GM12878 (cell line): ENCODE data around the gene C11orf98. TPM values are rescaled to one million over a fixed set of nuclear protein-coding genes. Genes with fewer than 3 reads are reported as not detected.

ENCODE experiments used
- ASH2L ChIP-seq: fragments of 300-600, 200-600 bp; sonication (generic); IDR thresholded peaks from 2 replicates; pipeline ENCODE4 v1.6.1; 2017; ENCODE audit warnings: low read depth, mild to moderate bottlenecking, borderline replicate concordance
- CBFB ChIP-seq: IDR thresholded peaks from 2 replicates; pipeline ENCODE4 v1.6.1; 2016; ENCODE audit warnings: antibody characterized with exemption, low read depth
- E2F8 ChIP-seq: fragments of 450-650 bp; IDR thresholded peaks from 2 replicates; pipeline ENCODE4 v1.6.1; 2018; ENCODE audit warnings: mild to moderate bottlenecking, low read depth, moderate library complexity; ENCODE audit not compliant: partially characterized antibody
- EP300 ChIP-seq, 2 experiments: fragments of 150-350 bp in 1 of 2; IDR thresholded peaks; 2 replicates each; pipeline ENCODE4 v1.6.1; 2011 to 2012; ENCODE audit warnings: low read depth in 2 of 2, low read length in 2 of 2, borderline replicate concordance in 1 of 2, improper control_type of control experiment in 1 of 2, inconsistent platforms in 1 of 2; ENCODE audit not compliant: control insufficient read depth in 1 of 2
- FOXM1 ChIP-seq: IDR thresholded peaks from 2 replicates; pipeline ENCODE4 v1.6.1; 2012; ENCODE audit warnings: low read depth, mild to moderate bottlenecking, inconsistent platforms, low read length, moderate library complexity
- IKZF1 ChIP-seq: fragments of 450-650 bp; conservative IDR thresholded peaks from 2 replicates; pipeline ENCODE4 v1.6.1; 2017; ENCODE audit warnings: antibody characterized with exemption, mild to moderate bottlenecking
- IRF5 ChIP-seq: fragments of 450-650 bp; IDR thresholded peaks from 2 replicates; pipeline ENCODE4 v1.6.1; 2017; ENCODE audit warnings: borderline replicate concordance
- MEF2A ChIP-seq: IDR thresholded peaks from 2 replicates; pipeline ENCODE4 v1.6.1; 2011; ENCODE audit warnings: low read depth, mild to moderate bottlenecking, low read length, moderate library complexity; ENCODE audit not compliant: insufficient read depth
- NBN ChIP-seq: fragments of 450-650 bp; IDR thresholded peaks from 2 replicates; pipeline ENCODE4 v1.6.1; 2016
- NFYA ChIP-seq: IDR thresholded peaks from 2 replicates; pipeline ENCODE4 v1.6.1; 2011; ENCODE audit warnings: low read depth, mild to moderate bottlenecking, low read length, improper control_type of control experiment, borderline replicate concordance
- PAX5 ChIP-seq: IDR thresholded peaks from 2 replicates; pipeline ENCODE4 v1.6.1; 2011; ENCODE audit warnings: low read depth, low read length, borderline replicate concordance
- PAX8 ChIP-seq: fragments of 450-650 bp; IDR thresholded peaks from 2 replicates; pipeline ENCODE4 v1.6.1; 2017; ENCODE audit warnings: mild to moderate bottlenecking, moderate library complexity
- POLR2AphosphoS5 ChIP-seq: IDR thresholded peaks from 2 replicates; pipeline ENCODE4 v1.6.1; 2011; ENCODE audit warnings: mild to moderate bottlenecking, low read length, inconsistent platforms
- POU2F2 ChIP-seq: IDR thresholded peaks from 3 replicates; pipeline ENCODE4 v1.6.1; 2011; ENCODE audit warnings: low read depth, mild to moderate bottlenecking, low read length, borderline replicate concordance
- RAD51 ChIP-seq: fragments of 450-650 bp; IDR thresholded peaks from 2 replicates; pipeline ENCODE4 v1.6.1; 2016; ENCODE audit warnings: moderate library complexity, mild to moderate bottlenecking, inconsistent platforms
- SMC3 ChIP-seq: IDR thresholded peaks from 2 replicates; pipeline ENCODE4 v1.6.1; 2011; ENCODE audit warnings: low read length, improper control_type of control experiment, borderline replicate concordance
- SPI1 ChIP-seq: IDR thresholded peaks from 2 replicates; pipeline ENCODE4 v1.6.1; 2011; ENCODE audit warnings: low read depth, mild to moderate bottlenecking, low read length, moderate library complexity, borderline replicate concordance; ENCODE audit not compliant: insufficient read depth
- TCF12 ChIP-seq: IDR thresholded peaks from 2 replicates; pipeline ENCODE4 v1.6.1; 2011; ENCODE audit warnings: low read depth, mild to moderate bottlenecking, low read length
- ZNF384 ChIP-seq: IDR thresholded peaks from 2 replicates; pipeline ENCODE4 v1.6.1; 2012; ENCODE audit warnings: low read depth, mild to moderate bottlenecking, low read length, improper control_type of control experiment, borderline replicate concordance
- polyA plus RNA-seq, 11 experiments: library from polyadenylated mRNA; depleted of rRNA in 4 of 11; unstranded in 6 of 11; stranded (reverse) in 5 of 11; fragments of >200 nt; fragmentation: Nextera tagmentation in 4 of 11; fragmentation: Illumina TruSeq in 1 of 11; extraction: Ambion mirVana in 4 of 11; extraction: Trizol in 1 of 11; gene quantifications; 1 replicate in 1 of 11; 2 replicates in 10 of 11; pipeline versions ENCODE4 v1.2.1 to v1.2.3, GENCODE V29; 2011 to 2016; ENCODE audit warnings: inconsistent platforms in 2 of 11, missing spikeins in 2 of 11, low read depth in 1 of 11
- total RNA-seq, 4 experiments: library from RNA; depleted of rRNA in 3 of 4; stranded (reverse); fragments of >200 nt in 3 of 4; fragmentation: Illumina TruSeq in 1 of 4; extraction: Trizol in 1 of 4; gene quantifications; 2 replicates each; pipeline versions ENCODE4 v1.2.1 to v1.2.3, GENCODE V29; 2013 to 2021
- TF ChIP-seq, protein P1 (sequence below): fragments of 450-650 bp; IDR thresholded peaks from 2 replicates; pipeline ENCODE4 v1.6.1; 2017; ENCODE audit warnings: mild to moderate bottlenecking, low read depth, inconsistent platforms; ENCODE audit not compliant: poor library complexity, severe bottlenecking
- TF ChIP-seq, protein P2 (sequence below): fragments of 450-650 bp; IDR thresholded peaks from 2 replicates; pipeline ENCODE4 v1.6.1; 2017; ENCODE audit warnings: antibody characterized with exemption, mild to moderate bottlenecking, moderate library complexity

The C11orf98 gene
- total and polyA plus RNA-seq, 10 of the 15 experiments (the other 5 are each of a cell fraction or from before 2014, with no cell fraction given), result 62.5 to 270 (median 162) TPM

DNA sequence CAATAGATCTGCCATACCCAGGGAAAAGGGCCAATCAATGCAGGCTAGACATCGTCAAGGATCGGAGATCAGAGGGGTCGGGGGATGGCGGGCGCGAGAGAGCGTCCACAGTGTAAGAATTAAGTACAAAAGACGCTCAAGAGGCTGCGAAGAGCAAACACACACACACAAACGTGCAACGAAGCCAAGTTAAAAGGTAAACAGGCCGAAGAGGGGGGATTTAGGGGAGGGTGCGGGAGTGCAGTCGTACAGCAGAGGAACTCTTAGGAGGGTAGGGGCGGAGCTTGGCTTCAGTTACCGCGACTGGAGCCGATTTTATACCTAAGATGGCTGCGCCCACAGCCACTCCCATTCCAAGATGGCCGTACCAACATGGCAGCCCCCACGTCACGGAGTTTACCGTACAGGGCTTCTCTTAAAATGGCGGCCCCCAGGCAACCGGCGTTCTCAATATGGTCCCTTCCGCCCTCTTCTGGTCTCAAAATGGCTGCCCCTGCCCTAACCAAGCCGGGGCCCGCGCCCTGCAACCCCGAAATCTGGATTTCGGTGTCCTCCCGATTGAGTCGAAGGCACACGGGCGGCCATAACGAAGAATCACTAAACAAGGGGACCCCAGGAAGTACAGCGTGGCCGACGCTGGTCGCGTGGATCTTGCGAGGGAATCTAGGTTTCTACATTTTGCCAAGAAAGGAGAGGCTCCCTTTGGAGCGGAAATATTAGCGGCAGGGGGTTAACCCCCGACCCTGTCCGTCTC, 44.4 kb upstream of the C11orf98 start (continued):
- TF ChIP-seq EP300 (IDR thresholded peaks at IDR 0.05; ENCODE audit: borderline replicate concordance in 1 of 2, control insufficient read depth in 1 of 2, low read depth in 2 of 2, low read length in 2 of 2) (peak in 1 of 2 experiments; percentile 32; a peak in 1 of 4 replicates), FOXM1 (no peak), POLR2AphosphoS5 (peak; percentile 85), PAX5 (0 out of 2 replicates have a peak, but pooled peaks have one; percentile 46), NFYA (no peak), RAD51 (no peak), IKZF1 (peak; percentile 81), SMC3 (no peak), IRF5 (no peak), MEF2A (peak; percentile 32; the same call in 1 of the 2 replicates), NBN (peak; percentile 66), CBFB (no peak), E2F8 (no peak), POU2F2 (peak; percentile 47; the same call in 2 of the 3 replicates), PAX8 (no peak), ZNF384 (no peak), SPI1 (peak; percentile 41; the same call in 1 of the 2 replicates), TCF12 (no peak), ASH2L (no peak)
- TF ChIP-seq, protein P1, sequence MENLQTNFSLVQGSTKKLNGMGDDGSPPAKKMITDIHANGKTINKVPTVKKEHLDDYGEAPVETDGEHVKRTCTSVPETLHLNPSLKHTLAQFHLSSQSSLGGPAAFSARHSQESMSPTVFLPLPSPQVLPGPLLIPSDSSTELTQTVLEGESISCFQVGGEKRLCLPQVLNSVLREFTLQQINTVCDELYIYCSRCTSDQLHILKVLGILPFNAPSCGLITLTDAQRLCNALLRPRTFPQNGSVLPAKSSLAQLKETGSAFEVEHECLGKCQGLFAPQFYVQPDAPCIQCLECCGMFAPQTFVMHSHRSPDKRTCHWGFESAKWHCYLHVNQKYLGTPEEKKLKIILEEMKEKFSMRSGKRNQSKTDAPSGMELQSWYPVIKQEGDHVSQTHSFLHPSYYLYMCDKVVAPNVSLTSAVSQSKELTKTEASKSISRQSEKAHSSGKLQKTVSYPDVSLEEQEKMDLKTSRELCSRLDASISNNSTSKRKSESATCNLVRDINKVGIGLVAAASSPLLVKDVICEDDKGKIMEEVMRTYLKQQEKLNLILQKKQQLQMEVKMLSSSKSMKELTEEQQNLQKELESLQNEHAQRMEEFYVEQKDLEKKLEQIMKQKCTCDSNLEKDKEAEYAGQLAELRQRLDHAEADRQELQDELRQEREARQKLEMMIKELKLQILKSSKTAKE, result peak; percentile 54
- TF ChIP-seq, protein P2, sequence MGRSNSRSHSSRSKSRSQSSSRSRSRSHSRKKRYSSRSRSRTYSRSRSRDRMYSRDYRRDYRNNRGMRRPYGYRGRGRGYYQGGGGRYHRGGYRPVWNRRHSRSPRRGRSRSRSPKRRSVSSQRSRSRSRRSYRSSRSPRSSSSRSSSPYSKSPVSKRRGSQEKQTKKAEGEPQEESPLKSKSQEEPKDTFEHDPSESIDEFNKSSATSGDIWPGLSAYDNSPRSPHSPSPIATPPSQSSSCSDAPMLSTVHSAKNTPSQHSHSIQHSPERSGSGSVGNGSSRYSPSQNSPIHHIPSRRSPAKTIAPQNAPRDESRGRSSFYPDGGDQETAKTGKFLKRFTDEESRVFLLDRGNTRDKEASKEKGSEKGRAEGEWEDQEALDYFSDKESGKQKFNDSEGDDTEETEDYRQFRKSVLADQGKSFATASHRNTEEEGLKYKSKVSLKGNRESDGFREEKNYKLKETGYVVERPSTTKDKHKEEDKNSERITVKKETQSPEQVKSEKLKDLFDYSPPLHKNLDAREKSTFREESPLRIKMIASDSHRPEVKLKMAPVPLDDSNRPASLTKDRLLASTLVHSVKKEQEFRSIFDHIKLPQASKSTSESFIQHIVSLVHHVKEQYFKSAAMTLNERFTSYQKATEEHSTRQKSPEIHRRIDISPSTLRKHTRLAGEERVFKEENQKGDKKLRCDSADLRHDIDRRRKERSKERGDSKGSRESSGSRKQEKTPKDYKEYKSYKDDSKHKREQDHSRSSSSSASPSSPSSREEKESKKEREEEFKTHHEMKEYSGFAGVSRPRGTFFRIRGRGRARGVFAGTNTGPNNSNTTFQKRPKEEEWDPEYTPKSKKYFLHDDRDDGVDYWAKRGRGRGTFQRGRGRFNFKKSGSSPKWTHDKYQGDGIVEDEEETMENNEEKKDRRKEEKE, result no peak
